Retinal pigment epithelial cell (primary cell): ENCODE results near the gene NBEA.

Experiments
- DNase-seq: peaks from one replicate; pipeline ENCODE4 v3.0.0-alpha.2; 2010; ENCODE audit warnings: low read depth
- H3K4me3 ChIP-seq: 2 replicates; pipeline ENCODE4 v1.5.1; 2011; ENCODE audit warnings: mild to moderate bottlenecking, low read length, control low read depth, moderate library complexity
- TF ChIP-seq, protein P1 (sequence below): conservative IDR thresholded peaks from 2 replicates; pipeline ENCODE4 v1.5.1; 2011; ENCODE audit warnings: low read depth, low read length, control low read depth, inconsistent platforms

The NBEA gene

DNA sequence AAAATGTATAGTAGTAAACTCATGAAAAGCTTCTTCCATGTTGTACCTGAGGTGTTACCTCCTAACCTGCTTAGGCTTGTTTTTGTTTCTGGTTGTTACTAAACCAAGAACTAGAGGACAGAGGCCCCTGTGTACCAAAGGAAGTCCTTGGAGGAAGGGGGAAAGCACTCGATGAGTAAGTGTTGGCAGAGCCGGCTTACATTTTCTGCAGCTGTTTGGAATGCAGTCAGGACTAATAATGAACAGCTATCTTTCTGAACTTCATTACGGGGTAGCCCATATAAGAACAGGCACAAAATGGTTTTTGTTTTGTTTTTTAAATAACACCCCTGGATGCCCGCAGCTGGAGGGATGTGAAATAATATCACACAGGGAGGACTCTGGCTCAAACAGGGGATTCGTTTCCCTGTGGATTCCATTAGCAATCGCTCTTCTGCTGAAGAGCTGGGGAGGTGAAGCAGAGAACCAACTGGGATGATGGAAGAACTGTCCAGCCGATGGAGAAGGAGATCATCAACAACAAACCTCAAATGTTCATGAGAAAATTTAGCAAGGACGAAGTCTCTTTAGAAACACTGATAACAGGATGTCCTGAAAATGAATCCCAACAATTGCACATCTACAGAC is 748.6 kb downstream of the NBEA start:
- no peak for DNase-seq
- H3K4me3 ChIP-seq: no peak overlapping the region
- TF ChIP-seq, protein P1, sequence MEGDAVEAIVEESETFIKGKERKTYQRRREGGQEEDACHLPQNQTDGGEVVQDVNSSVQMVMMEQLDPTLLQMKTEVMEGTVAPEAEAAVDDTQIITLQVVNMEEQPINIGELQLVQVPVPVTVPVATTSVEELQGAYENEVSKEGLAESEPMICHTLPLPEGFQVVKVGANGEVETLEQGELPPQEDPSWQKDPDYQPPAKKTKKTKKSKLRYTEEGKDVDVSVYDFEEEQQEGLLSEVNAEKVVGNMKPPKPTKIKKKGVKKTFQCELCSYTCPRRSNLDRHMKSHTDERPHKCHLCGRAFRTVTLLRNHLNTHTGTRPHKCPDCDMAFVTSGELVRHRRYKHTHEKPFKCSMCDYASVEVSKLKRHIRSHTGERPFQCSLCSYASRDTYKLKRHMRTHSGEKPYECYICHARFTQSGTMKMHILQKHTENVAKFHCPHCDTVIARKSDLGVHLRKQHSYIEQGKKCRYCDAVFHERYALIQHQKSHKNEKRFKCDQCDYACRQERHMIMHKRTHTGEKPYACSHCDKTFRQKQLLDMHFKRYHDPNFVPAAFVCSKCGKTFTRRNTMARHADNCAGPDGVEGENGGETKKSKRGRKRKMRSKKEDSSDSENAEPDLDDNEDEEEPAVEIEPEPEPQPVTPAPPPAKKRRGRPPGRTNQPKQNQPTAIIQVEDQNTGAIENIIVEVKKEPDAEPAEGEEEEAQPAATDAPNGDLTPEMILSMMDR: no peak

DNA sequence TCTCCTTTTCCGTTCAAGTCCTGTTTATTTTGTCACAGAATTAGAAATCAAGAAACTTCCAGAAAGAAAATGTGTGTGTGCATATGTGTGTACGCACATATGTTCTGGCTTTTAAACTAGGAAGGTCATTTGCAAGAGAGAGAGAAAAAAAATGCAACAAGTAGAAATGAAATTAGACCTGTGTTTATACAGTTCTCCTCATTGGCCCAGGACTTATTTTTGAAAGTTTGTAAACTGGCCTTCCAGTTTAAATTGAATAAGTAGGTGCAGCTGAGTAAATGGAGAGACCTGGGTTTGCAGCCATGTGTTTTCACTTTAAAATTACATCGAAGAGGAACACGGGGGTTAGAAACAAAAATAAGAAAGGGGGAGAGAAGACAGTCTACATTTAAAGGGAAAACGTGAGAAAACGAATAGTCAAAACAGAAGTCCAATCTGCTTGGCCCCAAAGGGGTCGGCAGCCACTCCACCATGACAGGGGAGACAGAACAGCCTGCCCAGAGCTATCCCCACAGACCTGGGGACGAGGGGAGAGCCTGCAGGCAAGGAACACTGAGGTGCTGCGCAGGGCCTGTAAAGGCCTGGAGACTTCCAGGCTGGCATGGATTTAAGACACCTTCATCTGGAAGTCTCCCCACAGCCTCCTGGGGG is 751.2 kb downstream of the NBEA start:
- TF ChIP-seq, protein P1: no peak
- H3K4me3 ChIP-seq: no peak overlapping the region
- no peak for DNase-seq

DNA sequence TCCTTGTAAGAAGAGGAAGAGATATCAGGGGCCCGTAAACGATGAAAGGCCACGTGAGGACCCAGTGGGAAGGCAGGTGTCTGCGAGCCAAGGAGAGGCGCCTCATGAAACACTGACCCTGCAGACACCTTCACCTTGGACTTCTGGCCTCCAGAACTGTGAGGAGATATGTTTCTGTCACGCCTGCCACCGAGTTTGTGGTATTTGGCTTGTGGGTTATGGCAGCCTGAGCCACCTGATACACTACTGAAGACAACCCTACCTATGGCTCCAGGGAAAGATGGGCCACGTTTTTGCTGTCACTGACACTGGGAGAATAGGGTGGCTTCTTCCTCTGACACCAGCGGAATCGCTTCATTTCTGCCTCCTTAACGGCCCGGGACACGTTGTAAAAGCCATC is 752.0 kb downstream of the NBEA start:
- H3K4me3 ChIP-seq: no peak overlapping the region
- no peak for DNase-seq
- TF ChIP-seq, protein P1: no peak

DNA sequence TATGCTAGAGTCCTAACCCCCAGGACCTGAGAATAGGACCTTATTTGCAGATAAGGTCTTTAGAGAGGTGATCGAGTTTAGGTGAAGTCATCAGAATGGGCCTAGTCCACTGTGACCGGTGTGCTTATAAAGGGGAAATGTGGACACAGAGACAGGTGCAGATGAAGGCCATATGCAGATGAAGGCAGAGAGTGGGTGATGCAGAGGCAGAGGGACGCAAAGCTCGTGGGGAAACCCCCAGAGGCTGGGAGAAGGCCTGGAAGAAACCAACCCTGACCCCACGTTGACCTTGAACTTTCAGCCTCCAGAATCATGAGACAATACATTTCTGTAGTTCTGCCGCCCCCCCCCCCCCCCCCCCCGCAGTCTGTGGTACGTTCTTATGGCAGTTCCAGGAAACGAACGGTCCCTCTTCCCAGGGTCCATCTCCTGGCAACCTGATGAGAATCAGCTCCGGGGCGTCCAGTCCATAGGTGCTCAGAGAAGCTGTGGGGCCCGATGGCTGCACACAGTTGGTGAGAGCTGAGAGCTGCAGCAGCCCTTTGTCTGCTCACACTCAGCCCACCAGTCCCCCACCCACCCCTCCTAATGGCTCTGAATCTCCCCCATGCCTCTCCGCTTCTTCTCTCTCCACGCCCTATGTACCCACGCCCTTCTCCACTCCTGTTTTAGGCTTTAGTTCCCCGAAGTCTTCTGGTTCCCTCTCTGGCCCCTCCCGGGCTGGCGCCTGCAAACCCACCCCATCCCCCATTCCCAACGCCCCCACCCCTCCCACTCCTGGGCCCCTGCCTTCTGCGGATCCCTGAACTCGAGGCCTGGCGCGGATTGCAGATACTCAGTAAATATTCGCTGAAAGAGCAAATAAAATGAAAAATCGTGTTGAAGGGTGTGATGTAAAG is 752.7 kb downstream of the NBEA start:
- no peak overlapping the region for H3K4me3 ChIP-seq
- no peak for DNase-seq
- TF ChIP-seq, protein P1: no peak

DNA sequence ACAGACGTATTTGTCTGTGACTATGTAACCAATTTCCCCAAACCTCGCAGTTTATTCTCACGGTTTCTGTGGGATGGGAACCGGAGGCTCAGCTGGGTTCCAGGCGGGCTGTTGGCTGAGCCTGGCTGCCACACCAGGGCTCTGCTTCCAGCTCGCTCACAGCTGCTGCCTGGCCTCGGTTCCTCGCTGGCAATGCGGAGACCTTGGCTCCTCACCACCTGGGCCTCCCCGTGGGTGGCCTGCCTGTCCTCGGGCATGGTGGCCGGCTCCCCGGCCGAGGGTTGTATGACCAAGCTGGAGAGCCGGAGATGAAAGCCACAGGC is 753.3 kb downstream of the NBEA start:
- H3K4me3 ChIP-seq: no peak overlapping the region
- TF ChIP-seq, protein P1: no peak
- no peak for DNase-seq

DNA sequence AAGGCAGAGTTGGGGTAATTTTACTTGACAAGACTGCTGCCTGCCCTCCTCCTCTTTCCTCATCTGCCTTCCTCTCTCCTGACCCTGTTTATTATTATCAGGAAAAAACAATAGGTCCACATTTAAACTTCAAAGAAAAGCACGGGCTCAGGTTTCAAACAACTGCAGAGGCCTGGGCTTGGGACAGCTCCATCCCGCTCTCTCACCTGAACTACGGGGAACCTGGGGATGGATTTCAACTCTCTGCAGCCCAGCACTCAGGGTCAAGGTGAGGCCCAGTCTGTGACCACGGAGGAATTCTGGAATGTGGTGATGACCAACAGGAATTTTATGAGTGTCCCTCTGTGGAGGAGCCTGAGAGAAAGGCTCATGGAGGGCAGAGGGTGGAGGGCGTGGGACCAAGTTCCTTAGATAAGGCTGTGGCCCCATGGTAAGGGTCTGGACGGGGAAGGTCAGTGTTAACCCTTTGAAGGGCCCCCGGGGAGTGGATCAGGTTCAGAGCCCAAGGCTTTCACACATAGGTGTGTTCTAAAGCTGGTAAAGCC is 755.2 kb downstream of the NBEA start:
- H3K4me3 ChIP-seq: no peak overlapping the region
- no peak for DNase-seq
- TF ChIP-seq, protein P1: no peak
